ENCODE measurements around the gene SH2D5. TPM values are rescaled to one million over a fixed set of nuclear protein-coding genes. Genes with fewer than 3 reads are reported as not detected.

Gene SH2D5
- total RNA-seq, 1 donor from 2014 or later, result 5.1 TPM

GRCh38 chr1:20693623-20694022 is 38.9 kb downstream of the SH2D5 start:
- H3K4me2 ChIP-seq, result no peak overlapping the region
- H3K9me3 Mint-ChIP-seq, result peaks cover 6% of the 10 kb centered on the region
- peaks cover 18% of the 10 kb centered on the region for H3K4me1 Mint-ChIP-seq
- H3K4me3 ChIP-seq, result no peak overlapping the region
- H3K27me3 ChIP-seq, result no peaks in the 10 kb centered on the region
- peaks cover 3% of the 10 kb centered on the region for H3K4me1 ChIP-seq
- no peak for DNase-seq (ENCODE audit: low spot score)
- no peak overlapping the region for H3K4me3 Mint-ChIP-seq
- H3K27me3 Mint-ChIP-seq (ENCODE audit: insufficient read depth, low read depth), result peaks cover 4% of the 10 kb centered on the region
- no peak overlapping the region for H3K9ac ChIP-seq
- H3K36me3 Mint-ChIP-seq, result peaks cover 3% of the 10 kb centered on the region
- no peaks in the 10 kb centered on the region for H3K79me2 ChIP-seq (ENCODE audit: low read depth)
- peaks cover 21% of the 10 kb centered on the region for H3F3A ChIP-seq (ENCODE audit: low read depth)
- H3K9me3 ChIP-seq (ENCODE audit: low read depth), result no peaks in the 10 kb centered on the region
- TF ChIP-seq CTCF (IDR thresholded peaks at IDR 0.05), result no peak
- TF ChIP-seq EZH2phosphoT487 (IDR thresholded peaks at IDR 0.05), result no peak
- no peak for TF ChIP-seq EZH2 (IDR thresholded peaks at IDR 0.05)
- no peak overlapping the region for H3K27ac Mint-ChIP-seq
- H3K27ac ChIP-seq, result no peak overlapping the region
- no peaks in the 10 kb centered on the region for H4K20me1 ChIP-seq (ENCODE audit: low read depth)
- no peaks in the 10 kb centered on the region for H3K36me3 ChIP-seq
- no peak overlapping the region for H2AFZ ChIP-seq (replicated peaks)

- TF ChIP-seq CTCF (IDR thresholded peaks at IDR 0.05), result no peak
- no peak for TF ChIP-seq EZH2phosphoT487 (IDR thresholded peaks at IDR 0.05)
- TF ChIP-seq EZH2 (IDR thresholded peaks at IDR 0.05), result no peak
- no peaks in the 10 kb centered on the region for H3K27me3 ChIP-seq
- H3K9me3 ChIP-seq (ENCODE audit: low read depth), result no peaks in the 10 kb centered on the region
- no peaks in the 10 kb centered on the region for H3K79me2 ChIP-seq (ENCODE audit: low read depth)
- no peaks in the 10 kb centered on the region for H3K36me3 ChIP-seq
- no peak overlapping the region for H3K4me2 ChIP-seq
- no peak overlapping the region for H3K27ac ChIP-seq
- Mint-ChIP-seq H3K27me3 (ENCODE audit: insufficient read depth, low read depth) (peaks cover 5% of the 10 kb centered on the region), H3K4me1 (peaks cover 10% of the 10 kb centered on the region), H3K9me3 (peaks cover 6% of the 10 kb centered on the region), H3K27ac (peak overlapping the region; percentile 61), H3K36me3 (peaks cover 3% of the 10 kb centered on the region), H3K4me3 (no peak overlapping the region)
- DNase-seq (ENCODE audit: low spot score), result no peak
- H3K4me1 ChIP-seq, result no peaks in the 10 kb centered on the region
- H3K4me3 ChIP-seq, result no peak overlapping the region
- H2AFZ ChIP-seq (replicated peaks), result no peak overlapping the region
- no peak overlapping the region for H3K9ac ChIP-seq
- no peaks in the 10 kb centered on the region for H4K20me1 ChIP-seq (ENCODE audit: low read depth)
- H3F3A ChIP-seq (ENCODE audit: low read depth), result peaks cover 10% of the 10 kb centered on the region
Observed at GRCh38 chr1:20691872-20692271, 40.6 kb downstream of the SH2D5 start.

GRCh38 chr1:20689645-20690056 is 42.9 kb downstream of the SH2D5 start:
- Histone ChIP-seq H3K9me3 (ENCODE audit: low read depth) (no peaks in the 10 kb centered on the region), H3K36me3 (no peaks in the 10 kb centered on the region), H3F3A (ENCODE audit: low read depth) (no peaks in the 10 kb centered on the region), H4K20me1 (ENCODE audit: low read depth) (no peaks in the 10 kb centered on the region), H3K27ac (no peak overlapping the region), H3K4me1 (no peaks in the 10 kb centered on the region), H3K9ac (no peak overlapping the region), H3K79me2 (ENCODE audit: low read depth) (no peaks in the 10 kb centered on the region), H2AFZ (replicated peaks) (no peak overlapping the region), H3K4me2 (no peak overlapping the region), H3K27me3 (no peaks in the 10 kb centered on the region), H3K4me3 (no peak overlapping the region)
- Mint-ChIP-seq H3K4me1 (peaks cover 5% of the 10 kb centered on the region), H3K4me3 (no peak overlapping the region), H3K9me3 (peaks cover 6% of the 10 kb centered on the region), H3K27me3 (ENCODE audit: insufficient read depth, low read depth) (peaks cover 5% of the 10 kb centered on the region), H3K36me3 (peaks cover 3% of the 10 kb centered on the region), H3K27ac (no peak overlapping the region)
- no peak for DNase-seq (ENCODE audit: low spot score)
- TF ChIP-seq EZH2phosphoT487 (IDR thresholded peaks at IDR 0.05), result no peak
- TF ChIP-seq EZH2 (IDR thresholded peaks at IDR 0.05), result no peak
- no peak for TF ChIP-seq CTCF (IDR thresholded peaks at IDR 0.05)
